Activated CD4-positive, alpha-beta T cell treated with anti-CD3 and anti-CD28 coated beads, Interleukin-2, amount 10 ng/mL, durations not matched to agents 24 days and 14 days (primary cell): ENCODE results near the gene GPATCH1. TPM values are rescaled to one million over a fixed set of nuclear protein-coding genes. Genes with fewer than 3 reads are reported as not detected.

Experiments used
- DNase-seq: peaks from one replicate; pipeline ENCODE4 v3.0.0; 2022
- H3K27ac Mint-ChIP-seq: one replicate; pipeline ENCODE4 v1.8.0; 2022; ENCODE audit warnings: mild to moderate bottlenecking, mixed read lengths
- H3K27me3 Mint-ChIP-seq: one replicate; pipeline ENCODE4 v1.8.0; 2022; ENCODE audit warnings: mixed read lengths
- H3K36me3 Mint-ChIP-seq: one replicate; pipeline ENCODE4 v1.8.0; 2022; ENCODE audit warnings: low read depth, mild to moderate bottlenecking, mixed read lengths
- H3K4me1 Mint-ChIP-seq: one replicate; pipeline ENCODE4 v1.8.0; 2021; ENCODE audit warnings: mixed read lengths
- H3K4me3 Mint-ChIP-seq: one replicate; pipeline ENCODE4 v1.8.0; 2022; ENCODE audit warnings: mild to moderate bottlenecking, moderate library complexity, mixed read lengths
- H3K9me3 Mint-ChIP-seq: one replicate; pipeline ENCODE4 v1.8.0; 2021; ENCODE audit warnings: mixed read lengths
- intact Hi-C: fragments of 100-400 bp; cut with micrococcal nuclease; formaldehyde crosslinking; loops from one replicate; pipeline ENCODE4 v1.15.1; 2023
- total RNA-seq: library from RNA; stranded (reverse); gene quantifications from 2 replicates; pipeline ENCODE4 v1.2.3, GENCODE V29; 2022

The GPATCH1 gene
- total RNA-seq, 1 donor from 2014 or later: 11.7 TPM

DNA sequence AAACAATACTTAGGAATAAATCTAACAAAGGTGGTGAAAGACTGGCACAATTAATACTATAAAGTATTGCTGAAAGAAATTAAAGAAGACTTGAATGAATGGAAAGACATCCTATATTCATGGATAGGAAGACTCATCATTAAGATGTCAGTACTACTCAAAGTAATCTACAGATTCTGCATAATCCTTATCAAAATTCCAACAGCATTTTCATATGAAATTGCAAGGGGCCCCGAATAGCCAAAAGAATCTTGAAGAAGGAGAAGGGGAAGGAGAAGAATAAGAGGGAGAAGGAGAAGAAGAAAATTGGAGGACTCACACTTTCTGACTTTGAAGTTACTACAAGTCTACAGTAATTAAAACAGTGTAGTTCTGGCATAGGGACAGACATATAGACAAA is 87.5 kb downstream of the GPATCH1 start:
- Mint-ChIP-seq H3K4me3 (no peak overlapping the region), H3K36me3 (peaks cover 8% of the 10 kb centered on the region), H3K4me1 (peaks cover 4% of the 10 kb centered on the region), H3K27me3 (peaks cover 3% of the 10 kb centered on the region), H3K27ac (no peak overlapping the region), H3K9me3 (peaks cover 12% of the 10 kb centered on the region)
- intact Hi-C loops: no loop called here
- no peak for DNase-seq

GRCh38 chr19:33171222-33171795 is 90.3 kb downstream of the GPATCH1 start:
- Mint-ChIP-seq H3K9me3 (peaks cover 12% of the 10 kb centered on the region), H3K4me1 (peaks cover 18% of the 10 kb centered on the region), H3K27ac (no peak overlapping the region), H3K36me3 (peaks cover 8% of the 10 kb centered on the region), H3K4me3 (no peak overlapping the region), H3K27me3 (peaks cover 3% of the 10 kb centered on the region)
- no peak for DNase-seq
- intact Hi-C loops: loop anchor here (10.0 kb wide), 1 partner anchor 767 kb away; the partner anchor contains the start of gene DPY19L3

- Mint-ChIP-seq H3K27me3 (peaks cover 6% of the 10 kb centered on the region), H3K36me3 (peaks cover 11% of the 10 kb centered on the region), H3K4me3 (no peak overlapping the region), H3K4me1 (peaks cover 21% of the 10 kb centered on the region), H3K9me3 (peaks cover 16% of the 10 kb centered on the region), H3K27ac (no peak overlapping the region)
- intact Hi-C loops: loop anchor here (10.0 kb wide), 1 partner anchor 767 kb away; the partner anchor contains the start of gene DPY19L3
- no peak for DNase-seq
These were observed 91.0 kb downstream of the GPATCH1 start for GRCh38 chr19:33171916-33172359.

DNA sequence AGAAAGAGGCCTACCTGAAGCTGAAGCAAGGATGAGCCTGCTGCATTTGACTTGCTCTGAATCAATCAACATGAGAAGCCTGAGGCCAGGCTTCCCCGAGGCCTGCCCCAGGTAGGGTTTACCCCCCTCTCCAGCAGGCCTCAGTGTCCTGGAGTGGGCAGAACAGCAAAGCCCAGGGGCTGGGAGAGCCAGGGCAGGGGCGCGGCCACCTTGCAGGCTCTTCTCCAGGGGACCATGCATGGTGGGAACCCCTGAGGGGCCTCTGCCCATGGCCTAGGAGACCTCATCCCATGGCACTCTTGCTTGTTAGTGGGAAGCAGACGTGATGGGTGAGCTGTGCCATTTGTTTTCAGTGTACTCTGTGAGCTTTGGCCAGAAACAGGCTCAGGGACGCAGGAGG is 93.2 kb downstream of the GPATCH1 start:
- Mint-ChIP-seq H3K27me3 (peaks cover 7% of the 10 kb centered on the region), H3K9me3 (peaks cover 5% of the 10 kb centered on the region), H3K4me1 (peaks cover 33% of the 10 kb centered on the region), H3K4me3 (no peak overlapping the region), H3K27ac (no peak overlapping the region), H3K36me3 (peaks cover 8% of the 10 kb centered on the region)
- intact Hi-C loops: loop anchor here (10.0 kb wide), 1 partner anchor 769 kb away; the partner anchor contains the start of gene DPY19L3
- no peak for DNase-seq

- Mint-ChIP-seq H3K27me3 (peaks cover 11% of the 10 kb centered on the region), H3K27ac (peak overlapping the region; percentile 29), H3K4me3 (peak overlapping the region; percentile 91), H3K36me3 (peaks cover 8% of the 10 kb centered on the region), H3K9me3 (peaks cover 4% of the 10 kb centered on the region), H3K4me1 (peaks cover 33% of the 10 kb centered on the region)
- DNase-seq: no peak
- intact Hi-C loops: loop anchor here (5.0 to 10.0 kb wide), 3 partner anchors 498 to 770 kb away; partner anchors contain the start of genes ANKRD27, DPY19L3, KCTD15 and RGS9BP
These were observed 94.3 kb downstream of the GPATCH1 start for GRCh38 chr19:33175156-33175782.

DNA sequence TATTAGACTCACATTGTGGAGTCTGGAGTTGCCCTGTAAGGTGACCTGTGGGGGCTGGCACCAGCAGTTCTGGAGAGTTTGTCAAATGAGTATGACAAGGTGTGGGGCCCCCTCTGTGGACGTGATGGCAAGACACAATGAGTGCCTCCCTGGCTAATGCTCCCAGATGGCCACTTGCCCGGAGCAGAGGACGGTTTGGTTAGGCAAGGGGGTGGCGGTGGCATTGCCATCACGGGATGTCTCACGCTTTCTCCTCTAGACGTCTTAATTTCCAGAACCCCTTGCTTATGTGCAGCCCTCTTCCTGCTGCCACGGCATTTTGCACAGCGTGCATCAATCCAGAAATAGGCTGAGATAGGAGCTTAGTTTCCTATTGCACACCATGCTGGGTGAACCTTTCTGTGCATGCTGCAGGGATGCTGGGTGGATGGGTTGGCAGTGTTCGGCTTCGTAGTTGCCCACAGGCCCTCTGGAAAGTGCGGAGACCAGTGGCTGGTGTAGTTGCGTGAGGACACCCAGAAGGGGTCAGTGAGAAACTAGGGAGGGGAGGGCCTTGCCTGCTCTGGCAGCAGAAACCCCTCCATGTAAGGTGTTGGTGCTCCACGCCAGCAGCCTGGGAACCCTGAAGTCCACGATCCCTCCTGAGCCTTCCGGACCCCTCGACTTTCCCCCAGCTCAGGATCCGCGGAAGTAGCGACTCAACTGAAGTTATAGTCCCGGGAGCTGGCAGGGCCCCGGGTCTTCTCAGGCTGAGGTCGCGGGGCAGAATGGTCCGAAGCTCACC is 95.1 kb downstream of the GPATCH1 start:
- Mint-ChIP-seq H3K4me1 (peaks cover 33% of the 10 kb centered on the region), H3K36me3 (peaks cover 8% of the 10 kb centered on the region), H3K27me3 (peaks cover 11% of the 10 kb centered on the region), H3K4me3 (peak overlapping the region; percentile 91), H3K9me3 (peaks cover 4% of the 10 kb centered on the region), H3K27ac (peak overlapping the region; percentile 99)
- no peak for DNase-seq
- intact Hi-C loops: loop anchor here (2.0 to 10.0 kb wide), 5 partner anchors 31 to 771 kb away; partner anchors contain the start of genes ANKRD27, DPY19L3, FAAP24 and KCTD15

DNA sequence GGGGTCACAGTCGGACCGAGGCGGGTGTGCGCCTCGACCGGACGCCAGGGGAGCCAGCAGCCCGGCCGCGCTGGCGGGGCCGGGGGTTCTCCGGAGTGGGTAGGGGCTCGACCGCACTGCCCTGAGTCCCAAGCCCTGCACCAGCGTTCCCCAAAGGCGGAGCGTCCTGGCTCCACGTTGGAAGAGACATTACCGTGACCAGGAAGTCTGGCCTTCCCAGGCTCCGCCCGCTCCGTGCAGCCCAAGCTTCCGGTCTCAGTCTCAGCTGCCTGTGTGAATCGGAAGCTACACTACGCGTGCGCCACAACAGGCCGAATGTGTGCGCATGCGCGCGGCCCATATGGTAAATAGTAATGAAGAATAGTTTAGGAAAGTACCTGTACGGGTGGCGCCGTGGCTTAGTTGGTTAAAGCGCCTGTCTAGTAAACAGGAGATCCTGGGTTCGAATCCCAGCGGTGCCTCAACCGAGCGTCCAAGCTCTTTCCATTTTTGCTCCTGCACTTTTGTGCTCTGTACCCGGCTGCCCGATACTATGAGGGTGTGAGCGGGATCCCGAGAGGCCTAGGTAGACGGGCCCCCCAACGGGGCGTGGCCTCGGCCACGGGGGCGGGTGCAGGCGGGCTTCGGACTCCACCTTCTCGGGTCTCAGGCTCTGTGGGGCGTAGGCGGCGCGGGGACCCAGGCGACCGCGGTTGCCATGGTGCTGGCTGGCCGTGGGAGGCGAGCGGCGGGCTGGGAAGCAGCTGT is 95.9 kb downstream of the GPATCH1 start:
- Mint-ChIP-seq H3K4me1 (peaks cover 33% of the 10 kb centered on the region), H3K36me3 (peaks cover 8% of the 10 kb centered on the region)

DNA sequence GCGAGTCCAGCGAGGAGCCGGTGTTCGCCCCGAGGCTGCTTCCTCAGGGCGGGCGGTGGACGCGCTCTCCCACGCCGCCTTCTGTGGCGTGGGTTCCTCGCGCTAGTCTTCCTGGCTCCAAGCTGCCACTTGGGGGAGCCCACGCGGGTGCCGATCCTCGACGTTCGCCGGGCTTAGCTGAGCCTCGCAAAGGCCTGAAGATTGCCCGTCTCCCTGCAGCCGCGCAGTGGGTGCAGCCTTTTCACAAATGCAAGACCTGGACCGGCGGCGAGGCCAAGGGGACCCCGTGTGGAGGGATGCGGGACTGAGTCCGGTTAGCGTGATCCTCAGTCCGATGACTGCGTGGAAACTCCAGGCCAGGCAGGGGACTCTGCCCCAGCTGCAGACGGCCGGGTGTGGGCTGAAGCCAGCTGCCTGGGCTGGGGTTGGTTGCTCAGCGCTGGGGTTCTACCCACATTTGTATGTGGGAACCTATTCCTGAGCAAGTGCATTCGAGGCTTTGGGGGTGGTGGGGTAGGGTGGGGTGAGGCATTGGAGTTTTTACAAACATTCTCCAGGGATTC is 96.5 kb downstream of the GPATCH1 start:
- DNase-seq: no peak
- peaks cover 6% of the 10 kb centered on the region for H3K36me3 Mint-ChIP-seq
- intact Hi-C loops: loop anchor here (1.0 to 10.0 kb wide), 9 partner anchors 17 to 773 kb away; partner anchors contain the start of genes ANKRD27, CEBPG, DPY19L3 and FAAP24

More for the DNA sequence above, 95.9 kb downstream of the GPATCH1 start:
- Mint-ChIP-seq H3K9me3 (peaks cover 4% of the 10 kb centered on the region), H3K27ac (peak overlapping the region; percentile 99), H3K27me3 (peaks cover 11% of the 10 kb centered on the region), H3K4me3 (peak overlapping the region; percentile 91)
- intact Hi-C loops: loop anchor here (1.0 to 10.0 kb wide), 9 partner anchors 17 to 772 kb away; partner anchors contain the start of genes ANKRD27, CEBPG, DPY19L3 and FAAP24
- peak; percentile 99 for DNase-seq

More for the DNA sequence above, 96.5 kb downstream of the GPATCH1 start:
- peak overlapping the region; percentile 91 for H3K4me3 Mint-ChIP-seq
- peaks cover 4% of the 10 kb centered on the region for H3K9me3 Mint-ChIP-seq
- peaks cover 11% of the 10 kb centered on the region for H3K27me3 Mint-ChIP-seq
- H3K4me1 Mint-ChIP-seq: peaks cover 31% of the 10 kb centered on the region
- peak overlapping the region; percentile 99 for H3K27ac Mint-ChIP-seq

Other genes with a start within 250 kb of the GPATCH1 start
- gene SLC7A9, start 211.4 kb upstream of the GPATCH1 start, total RNA-seq: 0.12 TPM in 1 of 2 replicates, not detected in the other
- 16.9 and 17.6 TPM in 2 replicates for gene CEP89, start 109.2 kb upstream of the GPATCH1 start, total RNA-seq
- gene FAAP24, start 108.9 kb upstream of the GPATCH1 start, total RNA-seq: 10.0 and 10.1 TPM in 2 replicates
- 2.8 and 6.2 TPM in 2 replicates for gene RHPN2, start 16.3 kb upstream of the GPATCH1 start, total RNA-seq
- not detected in 2 replicates for gene WDR88, start 50.9 kb downstream of the GPATCH1 start, total RNA-seq
- 0.23 and 0.43 TPM in 2 replicates for gene LRP3, start 113.1 kb downstream of the GPATCH1 start, total RNA-seq
- gene SLC7A10, start 144.7 kb downstream of the GPATCH1 start, total RNA-seq: not detected in 2 replicates
- gene CEBPA, start 221.4 kb downstream of the GPATCH1 start, total RNA-seq: 1.2 and 1.4 TPM in 2 replicates